NCI-H1436 treated with DMSO at 0.1 percent for 48 hours (cell line): Measurements from ENCODE around the gene DRC3.
"Not testable (repeated sequence)": the region's sequence is repeated elsewhere in the genome, so short reads cannot be mapped to it uniquely, and the experiment has no call there.

Experiments
- DNase-seq: peaks from one replicate; lab custom pipeline; 2025; lab: John Stamatoyannopoulos, UW

The DRC3 gene, protein sequence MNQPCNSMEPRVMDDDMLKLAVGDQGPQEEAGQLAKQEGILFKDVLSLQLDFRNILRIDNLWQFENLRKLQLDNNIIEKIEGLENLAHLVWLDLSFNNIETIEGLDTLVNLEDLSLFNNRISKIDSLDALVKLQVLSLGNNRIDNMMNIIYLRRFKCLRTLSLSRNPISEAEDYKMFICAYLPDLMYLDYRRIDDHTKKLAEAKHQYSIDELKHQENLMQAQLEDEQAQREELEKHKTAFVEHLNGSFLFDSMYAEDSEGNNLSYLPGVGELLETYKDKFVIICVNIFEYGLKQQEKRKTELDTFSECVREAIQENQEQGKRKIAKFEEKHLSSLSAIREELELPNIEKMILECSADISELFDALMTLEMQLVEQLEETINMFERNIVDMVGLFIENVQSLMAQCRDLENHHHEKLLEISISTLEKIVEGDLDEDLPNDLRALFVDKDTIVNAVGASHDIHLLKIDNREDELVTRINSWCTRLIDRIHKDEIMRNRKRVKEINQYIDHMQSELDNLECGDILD

DNA sequence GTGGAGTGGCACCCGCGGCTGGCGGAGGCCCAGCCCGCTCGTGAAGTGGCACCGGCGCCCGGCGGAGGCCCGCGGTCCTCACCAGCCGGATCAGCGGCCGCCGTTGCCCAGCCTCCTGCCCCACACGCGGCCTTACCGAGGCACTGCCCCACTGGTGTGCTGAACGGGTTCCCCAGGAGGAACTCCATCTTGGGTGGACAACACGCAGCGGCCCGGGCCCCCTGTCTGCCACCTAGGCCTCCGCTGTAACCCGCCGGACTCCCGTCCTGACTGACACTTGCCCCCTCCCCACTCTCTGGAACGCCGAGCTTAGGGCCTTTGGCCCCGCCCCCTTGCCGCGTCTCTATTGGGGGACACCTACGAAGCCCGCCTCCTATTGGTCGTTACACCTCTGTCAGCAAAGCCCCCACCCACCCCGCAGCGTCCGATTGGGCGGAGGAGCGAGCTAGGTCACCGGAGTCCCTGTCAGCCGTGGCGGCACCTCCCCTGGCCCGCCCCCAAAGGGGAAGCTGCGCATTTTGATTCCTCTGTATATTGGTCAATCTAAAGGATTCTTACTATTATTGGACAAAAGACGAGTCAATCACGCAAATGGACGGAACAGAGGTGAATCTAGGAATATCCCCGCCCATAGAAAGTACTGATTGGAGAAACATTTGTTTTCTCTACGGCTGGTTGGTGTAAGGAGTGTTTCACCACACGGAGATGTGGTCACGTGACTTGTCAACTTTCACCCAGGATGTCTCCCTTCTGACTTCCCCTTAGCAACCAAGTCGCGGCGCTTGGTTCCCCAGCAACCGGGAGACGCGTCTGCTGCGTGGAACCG, at the start of gene DRC3, which contains the start of gene TOM1L2:
Gene DRC3 (plus strand): TSS at position 737 of the 826 bp plus-strand sequence. CDS start 4,737 bp downstream, outside the sequence.
Gene TOM1L2 (minus strand): TSS at position 275 of the 826 bp plus-strand sequence. CDS start 87 bp downstream, at position 188.
- peak; percentile 100 for DNase-seq

DNA sequence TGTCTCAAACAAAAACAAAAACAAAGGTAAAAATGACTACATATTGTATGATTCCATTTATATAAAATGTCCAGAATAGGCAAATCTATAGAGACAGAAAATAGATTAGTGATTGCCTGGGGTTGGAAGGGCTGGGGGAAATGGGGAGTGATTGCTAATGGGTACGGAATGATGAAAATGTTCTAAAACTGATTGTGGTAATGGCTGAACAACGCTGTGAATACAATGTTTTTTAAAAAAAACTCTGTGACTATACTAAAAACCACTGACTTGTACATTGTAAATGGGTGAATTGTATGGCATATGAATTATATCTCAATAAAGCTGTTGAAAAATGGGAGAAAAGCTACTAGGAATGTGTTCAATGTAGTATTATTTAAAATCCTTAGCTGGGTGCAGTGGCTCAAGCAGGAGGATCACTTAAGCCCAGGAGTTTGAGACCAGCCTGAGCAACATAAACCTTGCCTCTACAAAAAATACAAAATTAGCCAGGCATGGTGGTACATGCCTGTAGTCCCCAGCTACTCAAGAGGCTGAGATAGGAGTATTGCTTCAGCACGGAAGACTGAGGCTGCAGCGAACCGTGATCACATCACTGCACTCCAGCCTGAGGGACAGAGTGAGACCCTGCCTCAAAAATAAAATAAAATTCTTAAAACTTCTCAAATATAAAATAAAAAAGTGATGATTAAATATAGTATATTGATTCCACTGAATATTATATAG, 48.4 kb upstream of the DRC3 start:
- DNase-seq, result no peak

DNA sequence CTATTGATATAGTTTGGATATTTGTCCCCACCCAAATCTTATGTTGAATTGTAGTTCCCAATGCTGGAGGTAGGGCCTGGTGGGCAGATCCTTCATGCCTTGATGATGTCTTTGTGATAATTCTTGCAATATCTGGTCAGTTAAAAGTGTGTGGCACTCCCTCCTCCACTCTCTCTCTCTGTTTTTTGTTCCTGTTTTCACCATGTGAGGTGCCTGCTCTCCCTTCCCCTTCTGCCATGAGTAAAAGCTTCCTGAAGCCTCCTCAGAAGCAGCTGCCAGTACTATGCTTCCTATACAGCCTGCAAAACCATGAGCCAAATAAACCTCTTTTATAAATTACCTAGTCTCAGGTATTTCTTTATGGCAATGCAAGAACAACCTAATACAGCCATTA, 47.8 kb upstream of the DRC3 start:
- no peak for DNase-seq

DNA sequence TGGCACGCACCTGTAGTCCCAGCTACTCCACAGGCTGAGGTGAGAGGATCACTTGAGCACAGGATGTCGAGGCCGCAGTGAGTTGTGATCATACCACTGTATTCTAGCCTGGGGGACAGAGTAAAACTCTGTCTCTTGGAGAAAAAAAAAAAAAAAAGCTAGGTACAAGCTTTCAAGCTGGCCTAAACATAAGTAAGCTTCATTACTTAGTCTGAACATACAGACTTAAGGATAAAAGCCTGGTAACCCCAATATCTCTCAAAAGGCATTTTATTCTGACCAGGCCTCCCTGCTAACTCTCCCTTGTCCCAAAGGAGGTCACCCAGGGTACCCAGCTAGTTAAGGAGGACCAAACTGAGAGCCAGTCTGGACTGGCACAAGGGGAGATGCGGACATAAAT, 46.6 kb upstream of the DRC3 start:
- no peak for DNase-seq

DNA sequence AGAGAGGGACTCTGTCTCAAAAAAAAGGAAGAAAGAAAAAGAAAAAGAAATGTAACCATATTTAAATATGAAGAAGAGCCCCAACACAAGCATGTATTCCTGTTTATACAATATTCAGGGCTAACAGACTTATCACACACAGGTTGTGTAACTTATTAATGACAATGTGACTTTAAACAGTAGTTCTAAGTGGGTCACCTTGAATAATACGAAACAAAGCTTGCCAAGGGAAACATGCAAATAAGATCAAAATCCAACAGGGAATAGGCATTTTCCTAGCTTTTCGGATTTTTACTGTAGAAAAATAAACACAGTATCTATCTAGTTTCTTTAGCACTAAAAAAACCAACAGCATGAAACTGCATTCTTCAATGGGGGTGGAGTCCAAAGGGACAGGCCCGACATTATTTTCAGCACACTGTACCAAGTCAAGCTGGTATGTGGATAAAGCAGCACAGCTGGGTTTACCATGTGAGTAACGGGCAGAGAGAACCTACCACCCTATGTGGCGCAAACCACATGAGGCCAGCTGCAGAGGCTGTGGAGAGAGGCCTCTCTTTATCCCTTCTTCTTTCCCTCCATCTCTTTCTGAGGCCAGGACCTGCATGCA, 45.7 kb upstream of the DRC3 start:
- no peak for DNase-seq

DNA sequence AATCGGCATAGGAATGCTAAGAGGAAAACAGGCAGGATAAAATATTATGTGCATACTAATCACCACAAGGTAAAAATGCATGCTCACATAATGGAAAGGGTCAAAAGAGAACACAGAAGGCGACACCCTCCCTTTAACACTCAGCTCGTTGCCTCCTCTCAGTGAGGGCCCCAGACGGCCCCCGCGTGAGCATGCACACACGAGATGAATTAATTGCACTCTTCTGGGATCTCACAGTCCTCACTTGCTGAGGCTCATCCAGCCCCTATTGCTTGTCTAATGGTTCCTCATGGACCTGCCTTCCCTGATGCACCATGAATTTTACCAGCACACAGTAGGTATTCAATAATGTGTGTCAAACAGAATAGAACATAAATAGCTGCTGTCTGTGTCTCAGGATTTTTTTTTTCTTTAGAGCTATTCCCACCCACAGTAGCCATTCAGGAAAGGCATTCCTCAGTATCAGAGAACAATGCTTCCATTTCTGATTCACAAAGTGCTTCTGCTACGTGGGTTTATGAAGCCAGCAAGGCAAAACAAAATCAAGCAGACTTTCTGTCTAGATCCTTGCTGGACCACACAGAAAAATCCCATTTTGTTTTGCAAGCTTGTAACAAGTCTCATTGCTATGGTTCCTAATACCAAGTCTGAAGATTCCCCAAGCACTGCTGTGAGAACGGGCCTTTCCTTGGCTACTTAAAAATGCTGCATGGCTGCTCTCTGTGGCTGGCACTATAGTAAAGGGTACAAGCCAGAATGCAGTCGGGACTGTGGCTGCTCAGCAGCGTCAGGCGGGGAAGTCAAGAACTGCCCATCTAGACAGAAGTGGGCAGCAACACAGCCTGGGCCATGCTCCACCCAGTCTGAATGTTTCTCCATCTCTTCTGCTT, 44.0 kb upstream of the DRC3 start:
- DNase-seq, result no peak

DNA sequence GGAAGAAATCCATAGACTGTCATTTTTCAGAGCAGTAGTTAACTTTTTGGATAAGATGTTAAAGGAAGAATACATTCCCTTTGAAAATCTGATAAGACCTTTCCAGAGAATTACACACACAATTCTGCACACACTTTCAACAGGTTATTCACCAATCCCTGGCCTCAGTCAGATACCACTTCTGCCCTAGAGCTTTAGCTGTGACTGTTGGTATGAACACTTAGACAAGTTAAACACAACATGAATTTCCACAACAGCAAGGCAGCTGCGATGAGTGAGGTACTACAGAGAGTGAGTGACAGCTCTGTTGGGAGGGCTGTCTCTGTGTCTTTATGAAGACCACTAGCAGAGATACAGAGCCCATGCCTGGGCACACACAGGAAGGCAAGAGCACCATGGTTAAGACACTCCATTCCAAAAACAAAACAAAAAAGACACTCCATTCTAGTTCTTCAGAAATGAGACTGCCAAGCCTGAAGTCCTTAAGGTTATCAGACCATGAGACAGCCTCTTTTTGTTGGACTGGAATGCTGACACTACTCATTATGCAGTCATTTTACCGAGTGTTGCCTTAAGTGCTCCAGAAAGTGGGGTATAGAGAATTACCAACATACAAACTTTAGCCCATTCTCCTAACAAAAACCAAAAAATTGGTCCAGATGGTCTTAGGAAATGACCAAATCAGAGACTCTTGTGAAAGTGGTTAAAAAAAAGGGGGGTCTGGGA, 42.8 kb upstream of the DRC3 start:
- no peak for DNase-seq

DNA sequence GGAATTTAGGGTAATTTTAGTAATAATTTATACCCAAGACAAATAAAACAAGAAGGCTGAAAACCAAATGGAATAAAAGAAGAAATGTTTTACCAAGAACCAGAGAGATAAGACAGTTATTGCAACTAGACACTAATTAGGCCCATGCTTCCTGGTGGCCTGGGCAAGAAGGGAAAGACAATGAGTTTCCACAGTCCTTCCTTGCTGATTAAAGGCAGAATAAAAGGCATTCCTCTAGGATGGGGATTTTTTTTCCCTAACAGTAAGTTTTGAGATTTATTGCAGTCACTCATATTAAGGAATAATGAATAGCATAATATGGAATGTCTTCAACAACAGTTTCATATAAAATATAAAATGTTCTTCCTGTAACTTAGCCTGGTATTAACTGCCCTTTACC, 42.0 kb upstream of the DRC3 start:
- DNase-seq, result no peak

DNA sequence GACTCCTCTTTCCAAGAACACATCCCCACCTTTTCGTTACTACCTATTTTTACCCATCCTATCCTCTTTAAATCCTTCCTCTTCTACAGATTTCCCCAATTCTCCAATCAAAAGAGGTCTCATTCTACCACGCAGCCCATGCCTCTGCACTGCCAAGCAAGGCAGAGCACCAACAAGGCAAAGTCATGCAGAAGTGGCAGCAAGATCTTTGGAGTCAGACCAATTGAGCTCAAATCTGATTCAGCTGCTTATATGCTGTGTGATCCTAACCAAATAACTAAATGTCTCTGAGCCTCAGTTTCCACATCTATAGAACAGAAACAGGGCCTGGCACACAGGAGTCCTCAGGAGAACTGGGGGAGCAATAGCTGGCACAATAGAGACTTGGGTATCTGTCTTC, 41.5 kb upstream of the DRC3 start:
- no peak for DNase-seq

DNA sequence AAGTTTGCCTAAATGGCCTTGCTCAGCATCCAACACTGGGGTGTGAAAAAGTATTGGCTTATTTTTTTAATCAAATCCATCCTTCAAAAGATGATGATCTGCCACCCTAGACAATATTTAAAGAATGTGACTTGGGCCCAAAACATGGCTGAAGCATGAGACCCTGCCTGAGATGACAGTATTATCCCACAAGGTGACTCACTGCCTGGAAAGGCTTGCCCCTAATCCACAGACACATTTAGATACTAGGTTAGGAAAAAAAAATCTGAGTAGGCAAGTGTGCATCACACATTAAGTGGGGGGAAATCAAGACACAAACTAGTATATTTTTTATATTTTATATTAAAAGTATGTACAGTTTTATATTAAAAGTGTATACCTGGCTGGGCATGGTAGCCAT, 38.9 kb upstream of the DRC3 start:
- no peak for DNase-seq

DNA sequence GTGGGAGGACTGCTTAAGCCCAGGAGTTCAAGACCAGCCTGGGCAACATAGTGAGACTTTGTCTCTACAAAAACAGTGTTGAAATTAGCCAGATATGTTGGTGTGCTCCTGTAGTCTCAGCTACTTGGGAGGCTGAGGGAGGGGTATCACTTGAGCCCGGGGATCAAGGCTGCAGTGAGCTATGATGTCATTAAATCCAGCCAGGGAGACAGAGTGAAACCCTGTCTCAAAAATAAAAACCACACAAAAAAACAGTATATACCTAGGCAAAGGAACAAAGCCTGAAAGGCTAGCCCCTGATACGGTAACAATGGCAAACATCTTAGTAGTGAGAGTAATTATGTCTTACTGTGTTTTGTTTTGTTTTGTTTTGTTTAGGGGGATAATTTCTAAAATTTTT, 38.4 kb upstream of the DRC3 start:
- no peak for DNase-seq

DNA sequence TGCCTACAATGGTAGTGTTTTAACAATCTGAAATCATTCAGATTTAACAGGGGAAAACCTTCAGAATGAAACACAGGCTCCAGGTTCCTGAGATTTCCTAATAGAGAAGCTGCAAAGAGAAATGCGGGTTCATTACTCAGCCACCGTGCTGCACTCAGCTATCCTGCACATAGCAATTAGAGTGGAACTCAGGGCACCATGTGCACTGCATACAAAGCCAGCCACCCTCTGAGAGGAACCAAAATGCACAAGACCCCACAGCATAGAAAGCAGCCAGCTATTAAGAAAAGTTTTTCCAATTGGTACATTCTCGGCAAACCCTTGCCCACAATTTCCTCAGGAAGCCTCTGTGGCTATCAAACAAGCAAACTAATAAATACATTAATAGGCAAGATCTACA, 37.9 kb upstream of the DRC3 start:
- DNase-seq, result no peak

DNA sequence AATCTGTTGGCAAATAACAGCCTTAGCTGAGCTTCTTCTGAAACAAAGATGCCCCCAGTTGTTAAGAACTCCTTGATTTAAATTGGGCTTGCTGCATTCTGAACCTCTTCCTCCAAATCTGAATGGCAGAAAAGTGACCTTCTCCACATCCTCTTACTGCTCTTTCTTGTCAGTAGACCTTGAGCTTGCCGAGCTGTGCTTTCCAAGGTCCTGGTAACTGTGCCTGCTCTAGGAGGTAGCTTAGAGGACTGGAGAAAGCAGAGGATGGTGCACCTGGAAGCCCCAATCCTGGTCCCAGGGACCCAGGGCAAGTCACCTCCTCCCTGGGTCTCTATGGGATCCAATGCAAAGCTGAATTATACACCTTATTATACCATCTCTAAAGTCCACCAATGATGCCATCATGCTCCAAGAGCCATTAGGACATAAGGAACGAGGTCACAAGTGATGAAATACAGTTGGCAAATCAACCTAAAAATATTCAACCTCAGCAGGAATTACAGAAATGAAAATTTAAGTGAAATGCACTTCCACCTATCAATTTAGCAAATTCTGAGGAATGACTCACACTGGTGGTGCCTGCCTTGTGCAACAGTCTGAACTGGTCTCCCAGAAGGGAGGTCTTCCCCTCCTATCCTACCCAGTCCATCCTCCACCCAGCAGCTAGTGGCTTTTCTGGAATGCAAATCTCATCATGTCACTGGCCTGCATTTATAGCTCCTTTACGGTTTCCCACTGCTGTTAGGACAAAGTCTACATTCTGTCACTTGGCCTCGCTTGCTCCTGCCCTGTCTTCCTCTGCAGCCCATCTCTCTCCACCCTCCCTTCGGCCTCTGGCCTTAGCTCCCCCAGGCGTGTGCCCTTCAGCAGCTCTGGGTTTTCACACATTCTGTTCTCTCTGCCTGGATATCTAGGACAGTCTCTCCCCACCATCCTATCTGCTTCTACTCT, 37.1 kb upstream of the DRC3 start:
- no peak for DNase-seq

DNA sequence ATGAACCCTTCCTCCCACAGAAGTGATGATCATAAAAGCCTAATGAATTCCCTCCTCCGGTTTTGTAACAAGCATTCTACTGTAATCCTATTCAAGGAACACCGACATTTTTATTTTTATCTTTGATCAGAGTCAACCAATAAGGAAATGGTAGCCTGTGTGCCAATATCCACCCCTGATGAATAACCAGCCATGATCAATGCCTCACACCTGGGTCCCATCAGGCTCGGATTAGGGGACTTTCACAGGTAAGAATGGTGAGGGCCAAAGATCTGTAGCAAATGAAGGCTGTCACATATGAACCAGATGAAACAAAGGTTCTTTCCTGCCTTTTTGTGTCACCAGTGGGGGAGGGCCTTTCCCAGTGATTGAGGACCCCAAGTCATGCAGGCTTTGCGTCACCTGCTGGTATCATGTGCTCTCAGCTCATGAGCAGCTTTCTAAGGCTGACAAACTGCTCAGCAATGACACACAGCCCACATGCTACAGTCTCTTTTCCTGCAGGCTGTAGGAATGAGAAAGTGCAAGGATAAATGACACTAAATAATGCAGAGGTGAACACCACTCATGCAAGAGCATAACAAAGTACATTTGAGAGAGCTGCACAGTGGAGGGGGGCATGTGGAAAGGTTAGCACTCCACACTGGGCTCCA, 35.3 kb upstream of the DRC3 start:
- DNase-seq, result no peak

DNA sequence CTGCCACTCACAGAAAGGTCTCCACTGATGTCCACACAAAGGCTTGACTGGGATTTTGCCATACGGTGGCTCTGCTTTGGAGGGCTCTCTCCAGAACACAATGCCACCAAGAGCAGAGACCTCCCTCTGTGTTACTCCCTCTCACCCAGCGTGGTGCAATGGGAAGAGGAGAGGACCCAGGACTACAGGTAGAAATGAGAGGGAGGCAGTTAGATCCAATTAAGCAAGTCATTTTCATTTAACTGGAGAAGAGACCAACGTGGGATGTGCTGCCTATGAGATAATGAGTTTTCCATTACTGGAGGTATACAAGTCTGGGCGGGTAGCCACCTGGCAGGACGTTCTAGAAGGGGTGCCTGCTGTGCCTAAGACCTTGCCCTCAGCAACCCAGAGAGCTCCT, 34.7 kb upstream of the DRC3 start:
- DNase-seq, result no peak

DNA sequence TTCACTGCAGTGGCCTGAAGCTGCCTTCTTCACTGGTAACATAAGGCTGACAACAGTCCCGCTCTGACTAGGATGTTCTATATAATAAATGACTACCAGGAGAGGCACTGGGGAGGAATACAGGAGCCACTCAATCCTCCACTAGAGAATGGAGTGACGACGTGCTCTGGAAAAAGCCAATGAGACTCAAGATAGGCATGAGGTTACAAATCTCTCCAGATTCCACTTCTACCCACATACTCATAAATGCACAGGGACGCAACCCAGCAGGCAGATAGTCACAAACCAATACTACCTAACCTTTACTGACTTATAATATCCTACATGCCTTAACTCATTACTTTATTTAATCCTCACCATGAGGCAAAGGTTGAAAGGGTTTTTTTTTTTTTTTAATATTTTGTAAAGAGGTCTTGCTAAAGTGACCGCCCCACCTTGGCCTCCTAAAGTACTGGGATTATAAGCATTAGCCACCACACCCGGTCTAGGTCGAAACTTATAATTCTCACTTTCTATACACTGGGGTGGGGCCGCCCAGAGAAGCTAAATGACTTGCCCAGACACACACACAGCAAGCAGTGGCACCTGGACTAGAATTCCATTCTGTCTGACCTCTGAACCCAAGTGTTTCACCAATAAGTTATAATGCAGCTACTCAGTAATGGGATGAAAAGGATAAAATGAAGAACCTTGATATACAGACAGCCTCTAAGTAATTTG, 34.1 kb upstream of the DRC3 start:
- no peak for DNase-seq

DNA sequence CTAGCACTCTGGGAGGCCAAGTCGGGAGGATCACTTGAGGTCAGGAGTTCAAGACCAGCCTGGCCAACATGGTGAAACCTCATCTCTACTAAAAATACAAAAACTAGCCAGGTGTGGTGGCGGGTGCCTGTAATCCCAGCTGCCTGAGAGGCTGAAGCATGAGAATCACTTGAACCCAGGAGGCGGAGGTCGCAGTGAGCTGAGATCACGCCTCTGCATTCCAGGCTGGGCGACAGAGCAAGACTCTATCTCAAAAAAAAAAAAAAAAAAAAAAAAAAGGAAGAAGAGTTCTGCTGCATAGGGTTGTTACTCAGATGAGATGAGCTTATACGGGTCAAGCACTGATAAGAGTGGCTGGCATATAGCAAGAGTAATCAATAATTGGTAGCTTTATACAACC, 32.7 kb upstream of the DRC3 start:
- not testable (repeated sequence) for DNase-seq

DNA sequence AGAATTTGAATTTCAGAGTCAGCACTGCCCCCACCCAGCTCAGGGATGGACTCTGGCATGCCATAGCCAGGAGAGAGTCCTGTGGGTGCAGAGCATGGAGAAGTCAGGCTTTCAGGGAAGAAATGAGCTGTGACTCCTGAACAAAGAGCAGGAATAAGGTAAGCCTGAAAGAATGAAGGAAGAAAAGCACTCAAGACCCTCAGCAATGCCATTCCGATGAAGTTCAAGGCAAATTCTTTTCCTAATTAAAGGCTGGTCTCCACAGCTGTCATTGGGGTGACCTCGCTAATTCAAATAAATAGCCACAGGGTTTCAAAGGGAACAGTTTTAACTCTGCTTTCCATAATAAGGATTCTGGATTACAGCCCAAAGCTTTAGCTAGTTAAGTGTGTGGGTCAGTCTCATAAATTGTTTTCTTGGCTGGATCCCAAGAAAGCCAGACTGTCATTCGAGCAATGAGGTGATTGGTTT, 32.2 kb upstream of the DRC3 start:
- DNase-seq, result no peak
